GM23338 (cell line): ENCODE measurements around the gene NEU4. TPM values are rescaled to one million over a fixed set of nuclear protein-coding genes. Genes with fewer than 3 reads are reported as not detected.

Experiments
- ATAC-seq: fragments of 200-7000 bp; cut with Tn5 transposase; 3 replicates; pipeline ENCODE4 v1.9.1; 2020
- DNase-seq: peaks from one replicate; pipeline ENCODE4 v3.0.0-alpha.2; 2015; ENCODE audit warnings: low spot score
- H2AFZ ChIP-seq: fragments of 200-600 bp; sonication (generic); 2 replicates; pipeline ENCODE4 v1.8.0; 2016; ENCODE audit warnings: antibody characterized with exemption, mild to moderate bottlenecking, moderate library complexity
- H3F3A ChIP-seq: fragments of 200-600 bp; sonication (generic); replicated peaks from 2 replicates; pipeline ENCODE4 v1.8.0; 2017; ENCODE audit warnings: antibody characterized with exemption, mixed run types, low read depth
- H3K27ac ChIP-seq: fragments of 200-600 bp; sonication (generic); 2 replicates; pipeline ENCODE4 v1.6.1; 2016; ENCODE audit warnings: low read depth
- H3K27me3 ChIP-seq: fragments of 200-600 bp; sonication (generic); 2 replicates; pipeline ENCODE4 v1.8.0; 2016; ENCODE audit warnings: mild to moderate bottlenecking, mixed run types, moderate library complexity; ENCODE audit not compliant: insufficient read depth
- H3K36me3 ChIP-seq: fragments of 200-600 bp; sonication (generic); 2 replicates; pipeline ENCODE4 v1.8.0; 2016; ENCODE audit warnings: mild to moderate bottlenecking; ENCODE audit not compliant: insufficient read depth
- H3K4me1 ChIP-seq: fragments of 200-600 bp; sonication (generic); 2 replicates; pipeline ENCODE4 v1.8.0; 2016; ENCODE audit warnings: mild to moderate bottlenecking, moderate library complexity; ENCODE audit not compliant: insufficient read depth
- H3K4me2 ChIP-seq: fragments of 200-600 bp; sonication (generic); 2 replicates; pipeline ENCODE4 v1.7.1; 2017; ENCODE audit warnings: mixed run types
- H3K4me3 ChIP-seq: fragments of 200-600 bp; sonication (generic); 2 replicates; pipeline ENCODE4 v1.6.1; 2016; ENCODE audit warnings: mixed run types
- H3K79me2 ChIP-seq: fragments of 200-600 bp; sonication (generic); replicated peaks from 2 replicates; pipeline ENCODE4 v1.8.0; 2017; ENCODE audit warnings: mild to moderate bottlenecking; ENCODE audit not compliant: insufficient read depth
- H3K9me2 ChIP-seq: fragments of 200-600 bp; sonication (generic); 2 replicates; pipeline ENCODE4 v1.8.0; 2017; ENCODE audit not compliant: insufficient read depth
- H4K20me1 ChIP-seq: fragments of 200-600 bp; sonication (generic); replicated peaks from 2 replicates; pipeline ENCODE4 v1.8.0; 2017; ENCODE audit warnings: mild to moderate bottlenecking; ENCODE audit not compliant: insufficient read depth
- H3K27ac Mint-ChIP-seq: 2 replicates; pipeline ENCODE4 v1.8.0; 2020; ENCODE audit warnings: inconsistent platforms, mild to moderate bottlenecking, moderate library complexity, mixed read lengths
- H3K27me3 Mint-ChIP-seq: 3 replicates; pipeline ENCODE4 v1.8.0; 2022; ENCODE audit warnings: low read depth, mild to moderate bottlenecking, moderate library complexity, mixed read lengths, inconsistent platforms; ENCODE audit not compliant: insufficient read depth, poor library complexity
- H3K36me3 Mint-ChIP-seq: 3 replicates; pipeline ENCODE4 v1.8.0; 2021; ENCODE audit warnings: low read depth, mild to moderate bottlenecking, inconsistent platforms, moderate library complexity, mixed read lengths
- H3K4me1 Mint-ChIP-seq: 3 replicates; pipeline ENCODE4 v1.8.0; 2020; ENCODE audit warnings: mild to moderate bottlenecking, inconsistent platforms, mixed read lengths
- H3K4me3 Mint-ChIP-seq: 3 replicates; pipeline ENCODE4 v1.8.0; 2021; ENCODE audit warnings: moderate library complexity, mild to moderate bottlenecking, inconsistent platforms, mixed read lengths
- H3K9me3 Mint-ChIP-seq: 3 replicates; pipeline ENCODE4 v1.8.0; 2020; ENCODE audit warnings: moderate library complexity, mild to moderate bottlenecking, inconsistent platforms, mixed read lengths
- NANOG ChIP-seq: IDR thresholded peaks from 2 replicates; pipeline ENCODE4 v1.6.1; 2016; ENCODE audit warnings: antibody characterized with exemption, borderline replicate concordance
- STAT1 ChIP-seq: IDR thresholded peaks from one replicate; pipeline ENCODE4 v1.6.1; 2016; ENCODE audit warnings: antibody characterized with exemption; ENCODE audit not compliant: unreplicated experiment
- ZNF331 ChIP-seq: fragments of 250-450 bp; sonication (Bioruptor Pico); IDR thresholded peaks from 2 replicates; pipeline ENCODE4 v1.5.0; 2020; ENCODE audit warnings: low read depth, mild to moderate bottlenecking, moderate library complexity
- ZNF462 ChIP-seq: fragments of 250-450 bp; sonication (Bioruptor Pico); IDR thresholded peaks from 2 replicates; pipeline ENCODE4 v1.5.0; 2020; ENCODE audit warnings: mild to moderate bottlenecking, moderate library complexity
- polyA plus RNA-seq: library from polyadenylated mRNA; unstranded; fragments of >200 nt; fragmentation: Nextera tagmentation; extraction: Ambion mirVana; gene quantifications from 2 replicates; pipeline ENCODE4 v1.2.1, GENCODE V29; 2016
- total RNA-seq: library from RNA; depleted of rRNA; stranded (reverse); fragments of >200 nt; shearing (Covaris generic); gene quantifications from 2 replicates; pipeline ENCODE4 v1.2.3, GENCODE V29; 2014

NEU4 gene
- total and polyA plus RNA-seq, 2 experiments from 2014 or later, result 0.29 to 1.2 TPM

GRCh38 chr2:241796610-241797138 lies 12.3 kb upstream of the NEU4 start (continued):
- TF ChIP-seq ZNF462 (CRISPR knock-in tag), result no peak
- no peak for TF ChIP-seq NANOG
- no peak for TF ChIP-seq ZNF331 (CRISPR knock-in tag)

DNA sequence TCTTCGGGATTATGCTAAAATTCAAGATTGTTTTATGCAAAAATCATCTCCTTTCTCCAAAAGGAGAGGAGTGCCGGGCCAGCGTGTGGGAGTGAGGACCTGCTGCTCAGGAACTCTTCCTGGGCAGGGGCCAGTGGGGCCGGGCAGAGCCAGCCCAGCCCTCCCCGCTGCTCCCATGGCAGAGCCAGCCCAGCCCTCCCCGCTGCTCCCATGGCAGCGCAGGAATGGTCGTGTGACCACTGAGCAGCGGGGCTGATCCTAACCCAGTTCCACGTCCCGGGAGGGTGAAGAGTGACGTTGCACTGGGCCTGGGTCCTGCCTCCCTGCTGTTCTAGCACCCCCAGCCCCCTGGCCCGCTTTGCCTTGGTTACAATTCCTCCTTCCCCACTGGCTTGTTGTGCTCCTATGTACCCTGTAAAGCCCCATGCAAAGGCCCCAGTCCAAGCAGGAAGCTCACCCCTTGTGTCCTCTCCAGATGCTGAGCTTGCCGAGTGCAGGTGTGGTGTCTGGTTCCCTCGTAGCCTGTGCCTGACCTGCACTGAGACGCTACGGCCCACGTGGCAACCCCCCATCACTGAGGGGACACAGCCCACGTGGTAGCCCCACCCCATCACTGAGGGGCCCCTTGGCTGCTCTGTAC lies 11.4 kb upstream of the NEU4 start:
- Mint-ChIP-seq H3K36me3 (no peaks in the 10 kb centered on the region; the same call in 2 of the 3 replicates), H3K27ac (no peak overlapping the region), H3K9me3 (no peaks in the 10 kb centered on the region; the same call in 2 of the 3 replicates), H3K4me3 (no peak overlapping the region), H3K27me3 (peaks cover 10% of the 10 kb centered on the region), H3K4me1 (peaks cover 15% of the 10 kb centered on the region)
- H3K36me3 ChIP-seq, result no peaks in the 10 kb centered on the region
- DNase-seq, result no peak
- no peak for ATAC-seq
- no peaks in the 10 kb centered on the region for H4K20me1 ChIP-seq
- H3K4me1 ChIP-seq, result peaks cover 8% of the 10 kb centered on the region; the same call in 1 of the 2 replicates
- H3F3A ChIP-seq, result peaks cover 4% of the 10 kb centered on the region; the same call in 1 of the 2 replicates
- peaks cover under 1% of the 10 kb centered on the region; the same call in 1 of the 2 replicates for H3K27me3 ChIP-seq
- no peak overlapping the region for H3K27ac ChIP-seq
- no peak overlapping the region for H3K4me2 ChIP-seq
- H2AFZ ChIP-seq, result no peak overlapping the region
- no peaks in the 10 kb centered on the region for H3K79me2 ChIP-seq
- no peaks in the 10 kb centered on the region for H3K9me2 ChIP-seq
- H3K4me3 ChIP-seq, result no peak overlapping the region
- no peak for TF ChIP-seq STAT1
- TF ChIP-seq ZNF331 (CRISPR knock-in tag), result no peak
- no peak for TF ChIP-seq ZNF462 (CRISPR knock-in tag)
